Daoy (cell line): Measurements from ENCODE around the gene PCSK9. TPM values are rescaled to one million over a fixed set of nuclear protein-coding genes. Genes with fewer than 3 reads are reported as not detected.

Experiments
- DNase-seq: peaks from one replicate; pipeline ENCODE4 v3.0.0-alpha.2; 2015; ENCODE audit warnings: low read depth
- total RNA-seq: library from RNA; depleted of rRNA; stranded (reverse); fragments of >200 nt; shearing (Covaris generic); gene quantifications from 2 replicates; pipeline ENCODE4 v1.2.3, GENCODE V29; 2014

PCSK9 gene
- total RNA-seq, 1 experiment from 2014 or later: 0.29 TPM

- DNase-seq: no peak
Measured at GRCh38 chr1:55044617-55045397, 5.5 kb downstream of the PCSK9 start.

GRCh38 chr1:55045430-55045829 lies 6.1 kb downstream of the PCSK9 start:
- DNase-seq: no peak

- no peak for DNase-seq
Measured at GRCh38 chr1:55046871-55047270, 7.5 kb downstream of the PCSK9 start.

- no peak for DNase-seq
Measured at GRCh38 chr1:55047611-55048010, 8.3 kb downstream of the PCSK9 start.

- no peak for DNase-seq
Measured at GRCh38 chr1:55048453-55049270, 9.3 kb downstream of the PCSK9 start.

GRCh38 chr1:55049271-55049913 lies 10.0 kb downstream of the PCSK9 start:
- no peak for DNase-seq

GRCh38 chr1:55049914-55050278 lies 10.5 kb downstream of the PCSK9 start:
- DNase-seq: no peak

- peak; percentile 37 for DNase-seq
Measured at GRCh38 chr1:55050283-55050682, 10.9 kb downstream of the PCSK9 start.

GRCh38 chr1:55051169-55051568 lies 11.8 kb downstream of the PCSK9 start:
- DNase-seq: peak; percentile 1

GRCh38 chr1:55051621-55052020 lies 12.3 kb downstream of the PCSK9 start:
- peak; percentile 0 for DNase-seq

- DNase-seq: peak; percentile 0
Measured at GRCh38 chr1:55052221-55053142, 13.1 kb downstream of the PCSK9 start.

GRCh38 chr1:55053265-55053954 lies 14.1 kb downstream of the PCSK9 start:
- no peak for DNase-seq

- no peak for DNase-seq
Measured at GRCh38 chr1:55054396-55054795, 15.0 kb downstream of the PCSK9 start.

GRCh38 chr1:55055084-55055882 lies 15.9 kb downstream of the PCSK9 start:
- no peak for DNase-seq

GRCh38 chr1:55055951-55056631 lies 16.7 kb downstream of the PCSK9 start:
- no peak for DNase-seq

- DNase-seq: no peak
Measured at GRCh38 chr1:55056632-55056992, 17.3 kb downstream of the PCSK9 start.

GRCh38 chr1:55057270-55057955 lies 18.1 kb downstream of the PCSK9 start:
- DNase-seq: no peak

GRCh38 chr1:55057956-55058298 lies 18.6 kb downstream of the PCSK9 start:
- DNase-seq: no peak
